Measurements from ENCODE around the gene GPC3. TPM values are rescaled to one million over a fixed set of nuclear protein-coding genes. Genes with fewer than 3 reads are reported as not detected.

GPC3 gene
- total RNA-seq, 1 experiment from 2014 or later = not detected

GRCh38 chrX:133650239-133650638 lies 335.2 kb downstream of the GPC3 start:
- no TSS peak for BruUV-seq (replicated peaks)
- Histone ChIP-seq H3K36me3 (ENCODE audit: low read depth) (no peaks in the 10 kb centered on the region), H3K9me2 (ENCODE audit: insufficient read depth) (no peaks in the 10 kb centered on the region), H2AFZ (no peak overlapping the region), H3K4me3 (no peak overlapping the region), H3F3A (ENCODE audit: insufficient read depth, low read depth) (no peaks in the 10 kb centered on the region), H3K27me3 (ENCODE audit: insufficient read depth, low read depth) (no peaks in the 10 kb centered on the region), H3K9me3 (ENCODE audit: insufficient read depth, low read depth) (no peaks in the 10 kb centered on the region), H3K79me2 (ENCODE audit: low read depth) (no peaks in the 10 kb centered on the region), H4K20me1 (ENCODE audit: insufficient read depth) (no peaks in the 10 kb centered on the region), H3K4me2 (no peak overlapping the region), H3K27ac (no peak overlapping the region), H3K4me1 (replicated peaks; ENCODE audit: insufficient read depth) (peaks cover 17% of the 10 kb centered on the region)
- no peak for DNase-seq
- intact Hi-C loops (cut with micrococcal nuclease; ENCODE audit: unreplicated experiment) = no loop called here
- POLR2A ChIA-PET (ENCODE audit: unreplicated experiment) = no interaction called here
- no peak for TF ChIP-seq CTCF (conservative IDR thresholded peaks at IDR 0.05)
- TF ChIP-seq EZH2 (IDR thresholded peaks at IDR 0.05; ENCODE audit: low read depth) = no peak
- CTCF ChIA-PET = no interaction called here

GRCh38 chrX:133649651-133650050 lies 335.7 kb downstream of the GPC3 start:
- H3K27ac ChIP-seq = no peak overlapping the region
- H3K4me1 ChIP-seq (replicated peaks; ENCODE audit: insufficient read depth) = peaks cover 17% of the 10 kb centered on the region
- TF ChIP-seq CTCF (conservative IDR thresholded peaks at IDR 0.05) (no peak), EZH2 (IDR thresholded peaks at IDR 0.05; ENCODE audit: low read depth) (no peak)
- CTCF ChIA-PET = no interaction called here
- no peaks in the 10 kb centered on the region for H3K27me3 ChIP-seq (ENCODE audit: insufficient read depth, low read depth)
- no peaks in the 10 kb centered on the region for H3K36me3 ChIP-seq (ENCODE audit: low read depth)
- H3K79me2 ChIP-seq (ENCODE audit: low read depth) = no peaks in the 10 kb centered on the region
- no peak overlapping the region for H2AFZ ChIP-seq
- DNase-seq = no peak
- H3K4me3 ChIP-seq = no peak overlapping the region
- BruUV-seq (replicated peaks) = no TSS peak
- no peaks in the 10 kb centered on the region for H3F3A ChIP-seq (ENCODE audit: insufficient read depth, low read depth)
- no peaks in the 10 kb centered on the region for H3K9me3 ChIP-seq (ENCODE audit: insufficient read depth, low read depth)
- POLR2A ChIA-PET (ENCODE audit: unreplicated experiment) = no interaction called here
- no peaks in the 10 kb centered on the region for H3K9me2 ChIP-seq (ENCODE audit: insufficient read depth)
- no peaks in the 10 kb centered on the region for H4K20me1 ChIP-seq (ENCODE audit: insufficient read depth)
- no peak overlapping the region for H3K4me2 ChIP-seq
- intact Hi-C loops (cut with micrococcal nuclease; ENCODE audit: unreplicated experiment) = no loop called here

GRCh38 chrX:133648594-133648993 lies 336.8 kb downstream of the GPC3 start:
- DNase-seq = no peak
- Histone ChIP-seq H3K27ac (no peak overlapping the region), H3F3A (ENCODE audit: insufficient read depth, low read depth) (no peaks in the 10 kb centered on the region), H3K9me2 (ENCODE audit: insufficient read depth) (no peaks in the 10 kb centered on the region), H4K20me1 (ENCODE audit: insufficient read depth) (no peaks in the 10 kb centered on the region), H3K9me3 (ENCODE audit: insufficient read depth, low read depth) (no peaks in the 10 kb centered on the region), H3K79me2 (ENCODE audit: low read depth) (no peaks in the 10 kb centered on the region), H2AFZ (no peak overlapping the region), H3K4me3 (no peak overlapping the region), H3K36me3 (ENCODE audit: low read depth) (no peaks in the 10 kb centered on the region), H3K27me3 (ENCODE audit: insufficient read depth, low read depth) (no peaks in the 10 kb centered on the region), H3K4me2 (no peak overlapping the region), H3K4me1 (replicated peaks; ENCODE audit: insufficient read depth) (peaks cover 14% of the 10 kb centered on the region)
- intact Hi-C loops (cut with micrococcal nuclease; ENCODE audit: unreplicated experiment) = no loop called here
- ChIA-PET CTCF (interaction anchor here (0.6 kb wide), 1 partner anchor 20 kb away, joined by 3 read pairs; no protein-coding TSS in a partner anchor), POLR2A (ENCODE audit: unreplicated experiment) (no interaction called here)
- no peak for TF ChIP-seq EZH2 (IDR thresholded peaks at IDR 0.05; ENCODE audit: low read depth)
- no peak for TF ChIP-seq CTCF (conservative IDR thresholded peaks at IDR 0.05)
- BruUV-seq (replicated peaks) = no TSS peak
